Measurements from ENCODE around the gene THBS3. TPM values are rescaled to one million over a fixed set of nuclear protein-coding genes. Genes with fewer than 3 reads are reported as not detected.

Gene THBS3
- total and polyA plus RNA-seq, 9 of the 15 experiments (the other 6 are each of a cell fraction or from before 2014, with no cell fraction given) = 0.59 to 8.3 (median 3.2) TPM

- TF ChIP-seq, protein P1, sequence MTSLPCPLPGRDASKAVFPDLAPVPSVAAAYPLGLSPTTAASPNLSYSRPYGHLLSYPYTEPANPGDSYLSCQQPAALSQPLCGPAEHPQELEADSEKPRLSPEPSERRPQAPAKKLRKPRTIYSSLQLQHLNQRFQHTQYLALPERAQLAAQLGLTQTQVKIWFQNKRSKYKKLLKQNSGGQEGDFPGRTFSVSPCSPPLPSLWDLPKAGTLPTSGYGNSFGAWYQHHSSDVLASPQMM (CRISPR knock-in tag; IDR thresholded peaks at IDR 0.05) = no peak
- TF ChIP-seq FOXK2 (conservative IDR thresholded peaks at IDR 0.05 in 1 of 2, IDR thresholded peaks at IDR 0.05 in 1 of 2; ENCODE audit: low read depth in 2 of 2) = no peak
- no peak for TF ChIP-seq SIN3A (IDR thresholded peaks at IDR 0.05; ENCODE audit: borderline replicate concordance in 2 of 2, control insufficient read depth in 1 of 2, low read depth in 2 of 2, low read length in 2 of 2)
- TF ChIP-seq MCM7 (IDR thresholded peaks at IDR 0.05) = no peak
- TF ChIP-seq, protein P2, sequence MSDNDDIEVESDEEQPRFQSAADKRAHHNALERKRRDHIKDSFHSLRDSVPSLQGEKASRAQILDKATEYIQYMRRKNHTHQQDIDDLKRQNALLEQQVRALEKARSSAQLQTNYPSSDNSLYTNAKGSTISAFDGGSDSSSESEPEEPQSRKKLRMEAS (CRISPR knock-in tag; IDR thresholded peaks at IDR 0.05) = no peak
- no peak for TF ChIP-seq RBM39 (optimal IDR thresholded peaks at IDR 0.05; ENCODE audit: low read depth, low read length)
- no peak for TF ChIP-seq POLR2AphosphoS5 (IDR thresholded peaks at IDR 0.05; ENCODE audit: control insufficient read depth, insufficient read depth, low read depth, low read length)
- 0 out of 2 replicates have a peak, but pooled peaks have one; percentile 30 for TF ChIP-seq CC2D1A (IDR thresholded peaks at IDR 0.05)
- no peak for TF ChIP-seq ZNF354B (CRISPR knock-in tag; IDR thresholded peaks at IDR 0.05)
- peak; percentile 38; the same call in 1 of the 2 replicates for TF ChIP-seq NCOA1 (IDR thresholded peaks at IDR 0.05; ENCODE audit: low read depth)
- peak; percentile 66 for TF ChIP-seq POLR2B (IDR thresholded peaks at IDR 0.05; ENCODE audit: low read depth, partially characterized antibody)
- TF ChIP-seq, protein P3, sequence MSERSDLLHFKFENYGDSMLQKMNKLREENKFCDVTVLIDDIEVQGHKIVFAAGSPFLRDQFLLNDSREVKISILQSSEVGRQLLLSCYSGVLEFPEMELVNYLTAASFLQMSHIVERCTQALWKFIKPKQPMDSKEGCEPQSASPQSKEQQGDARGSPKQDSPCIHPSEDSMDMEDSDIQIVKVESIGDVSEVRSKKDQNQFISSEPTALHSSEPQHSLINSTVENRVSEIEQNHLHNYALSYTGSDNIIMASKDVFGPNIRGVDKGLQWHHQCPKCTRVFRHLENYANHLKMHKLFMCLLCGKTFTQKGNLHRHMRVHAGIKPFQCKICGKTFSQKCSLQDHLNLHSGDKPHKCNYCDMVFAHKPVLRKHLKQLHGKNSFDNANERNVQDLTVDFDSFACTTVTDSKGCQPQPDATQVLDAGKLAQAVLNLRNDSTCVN (CRISPR knock-in tag; IDR thresholded peaks at IDR 0.05) = peak; percentile 25; the same call in 1 of the 2 replicates
- 0 out of 2 replicates have a peak, but pooled peaks have one; percentile 2 for TF ChIP-seq RB1 (IDR thresholded peaks at IDR 0.05; ENCODE audit: low read depth)
Observed at GRCh38 chr1:155207806-155208540, at the start of gene THBS3 (continued).
